Mucosa of gallbladder (tissue), 1 donor: ENCODE results near the gene CIITA. TPM values are rescaled to one million over a fixed set of nuclear protein-coding genes. Genes with fewer than 3 reads are reported as not detected.

Experiments
- DNase-seq: peaks from one replicate; pipeline ENCODE4 v3.0.0-alpha.2; 2020; ENCODE audit warnings: low spot score
- total RNA-seq: library from RNA; stranded (reverse); gene quantifications from one replicate; pipeline ENCODE4 v1.2.1, GENCODE V29; 2021
- donor health status: DM: no; HTN: no; CAD: no.

CIITA gene
- total RNA-seq, 1 donor from 2014 or later, result 26.9 TPM

DNA sequence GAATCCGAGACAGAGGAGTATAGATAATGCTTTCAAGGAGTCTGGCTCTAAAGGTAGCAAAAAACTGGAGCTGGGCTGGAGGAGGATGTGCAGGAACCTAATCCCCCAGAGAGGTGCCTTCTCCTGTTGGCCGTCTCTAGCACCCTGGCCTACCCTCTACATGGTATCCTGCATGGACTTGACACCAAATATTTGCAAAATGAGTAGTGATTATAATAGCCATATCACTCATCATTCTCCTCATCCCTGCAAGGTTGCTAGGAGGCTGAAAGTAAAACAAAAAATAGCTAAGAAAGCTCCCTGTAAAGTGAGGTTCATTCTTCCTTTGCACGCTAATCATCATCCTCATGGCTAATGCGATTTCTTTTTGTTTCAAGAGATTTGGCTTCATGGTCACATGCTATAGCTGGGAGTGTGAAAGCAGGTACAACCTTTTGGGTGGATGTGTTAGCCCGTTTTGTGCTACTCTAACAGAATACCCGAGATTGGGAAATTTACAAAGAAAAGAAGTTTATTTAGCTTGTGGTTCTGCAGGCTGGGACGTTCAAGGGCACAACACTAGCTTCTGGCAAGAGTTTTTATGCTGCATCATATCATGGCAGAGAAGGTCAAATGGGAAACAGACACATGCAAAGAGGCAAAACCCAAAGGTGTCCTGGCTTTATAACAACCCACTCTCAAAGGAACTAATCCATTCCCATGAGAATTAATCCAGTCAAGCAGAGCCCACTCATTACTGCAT is 27.1 kb upstream of the CIITA start:
- no peak for DNase-seq

DNA sequence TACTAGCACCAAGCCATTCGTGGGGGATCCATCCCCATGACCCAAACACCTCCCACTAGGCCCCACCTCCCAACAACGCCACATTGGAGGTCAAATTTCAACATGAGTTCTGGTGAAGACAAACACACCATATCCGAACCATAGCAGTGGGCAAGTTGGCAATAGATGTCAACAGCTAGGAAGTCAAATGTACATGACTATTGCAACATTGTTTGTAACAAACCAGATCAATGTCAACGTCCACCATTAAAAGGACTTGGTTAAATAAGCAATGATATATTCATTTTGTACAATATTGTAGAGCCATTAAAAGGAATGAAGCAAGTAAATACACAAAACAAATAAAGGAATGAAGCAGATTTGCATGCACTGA is 26.5 kb upstream of the CIITA start:
- DNase-seq, result no peak

DNA sequence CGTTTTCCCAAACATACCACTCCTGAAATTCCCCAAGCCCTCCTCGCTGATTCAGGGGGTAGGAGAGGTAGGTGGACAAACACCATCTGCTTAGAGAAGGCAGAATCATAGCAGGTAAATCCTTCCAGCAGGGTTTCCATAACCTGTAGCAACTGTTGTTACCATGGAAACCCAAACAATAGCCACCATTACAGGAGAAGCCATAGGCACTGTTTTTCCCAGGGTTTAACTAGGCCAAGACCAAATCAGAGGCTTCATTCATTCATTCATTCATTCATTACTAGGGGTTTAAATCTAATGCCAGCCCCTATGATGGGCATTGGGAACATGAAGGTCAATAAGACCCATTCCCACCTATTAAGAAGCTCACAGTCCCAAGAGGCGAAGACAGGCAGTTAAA is 25.5 kb upstream of the CIITA start:
- DNase-seq, result no peak

DNA sequence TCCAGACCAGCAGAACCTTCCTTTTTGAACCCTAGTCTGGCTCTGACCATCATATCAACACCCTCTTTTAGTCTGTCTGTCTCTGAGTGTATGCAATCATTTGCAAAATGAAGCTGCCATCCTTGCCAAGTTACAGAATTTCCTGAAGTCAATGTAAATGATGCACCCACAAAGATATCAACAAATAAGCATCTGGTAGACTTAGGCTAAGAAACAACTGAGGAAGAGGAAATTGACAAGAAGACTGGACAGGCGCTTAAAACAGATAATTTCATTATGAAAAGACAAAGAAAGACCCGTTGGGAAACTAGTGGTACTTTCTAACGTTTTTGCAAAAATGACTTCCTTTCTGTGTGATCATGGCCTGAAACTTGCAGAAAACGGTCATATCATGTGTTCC is 24.7 kb upstream of the CIITA start:
- no peak for DNase-seq

DNA sequence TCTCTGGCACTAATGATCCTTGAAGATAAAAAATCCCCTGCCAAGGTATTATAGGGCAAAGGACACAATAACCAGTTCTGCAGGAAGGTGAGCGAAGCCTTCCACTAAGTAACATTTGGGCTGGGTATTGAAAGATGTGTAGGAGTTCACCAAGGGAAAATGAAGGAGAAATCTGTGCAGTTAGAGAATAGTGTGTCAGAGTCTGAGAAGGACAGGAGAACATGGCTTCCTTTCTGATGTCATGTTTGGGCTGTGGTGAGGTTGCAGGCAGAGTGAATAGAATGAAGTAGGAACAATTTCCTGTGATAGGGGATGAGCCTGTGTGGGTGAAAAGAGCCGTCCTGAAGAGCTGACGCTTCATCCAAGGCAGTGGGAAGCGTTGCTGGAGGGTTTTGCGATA is 24.1 kb upstream of the CIITA start:
- no peak for DNase-seq

DNA sequence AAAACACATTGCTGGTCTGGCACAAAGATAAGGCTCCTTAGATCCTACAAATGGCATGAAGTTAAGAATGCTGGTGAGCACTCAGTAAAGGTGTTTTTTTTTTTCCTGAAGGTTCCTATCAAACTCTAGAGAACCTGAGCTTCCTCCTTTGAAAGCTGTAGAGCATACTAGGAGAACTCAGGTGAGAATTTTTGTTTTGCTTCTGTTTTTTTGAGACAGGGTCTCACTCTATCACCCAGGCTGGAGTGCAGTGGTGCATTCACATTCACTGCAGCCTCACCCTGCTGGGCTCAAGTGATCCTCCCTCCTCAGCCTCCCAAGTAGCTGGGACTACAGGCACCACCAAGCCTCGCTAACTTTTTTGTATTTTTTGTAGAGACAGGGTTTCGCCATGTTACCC is 21.0 kb upstream of the CIITA start:
- DNase-seq, result no peak

DNA sequence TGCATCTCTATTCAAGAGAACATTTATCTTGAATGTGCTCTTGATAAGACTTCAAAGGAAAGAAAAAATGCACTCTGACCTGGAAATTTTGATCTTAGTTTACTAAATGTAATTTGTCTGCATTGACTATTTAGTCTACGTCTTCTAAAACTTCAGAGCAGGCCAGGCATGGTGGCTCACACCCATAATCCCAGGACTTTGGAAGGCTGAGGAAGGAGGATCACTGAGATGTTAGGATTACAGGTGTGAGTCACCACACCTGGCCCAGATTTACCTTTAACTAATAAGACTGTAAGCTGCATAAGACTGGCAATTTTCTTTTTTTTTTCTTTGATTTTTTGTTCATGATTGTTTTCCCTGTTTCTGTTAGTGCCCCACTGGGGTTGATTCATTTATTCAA is 18.8 kb upstream of the CIITA start:
- DNase-seq, result no peak

DNA sequence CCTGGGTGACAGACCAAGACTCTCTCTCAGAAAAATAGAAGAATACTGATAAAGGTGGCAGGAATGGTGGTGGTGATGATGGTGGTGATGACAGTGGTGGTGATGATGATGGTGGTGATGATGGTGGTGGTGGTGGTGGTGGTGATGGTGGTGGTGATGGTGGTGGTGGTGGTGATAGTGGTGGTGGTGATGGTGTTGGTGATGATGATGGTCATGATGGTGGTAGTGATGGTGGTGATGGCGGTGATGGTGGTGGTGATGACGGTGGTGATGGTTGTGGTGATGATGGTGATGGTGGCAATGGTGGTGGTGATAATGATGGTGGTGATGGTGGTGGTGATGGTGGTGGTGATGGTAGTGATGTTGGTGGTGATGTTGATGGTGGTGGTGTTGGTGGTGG is 18.0 kb upstream of the CIITA start:
- no peak for DNase-seq

DNA sequence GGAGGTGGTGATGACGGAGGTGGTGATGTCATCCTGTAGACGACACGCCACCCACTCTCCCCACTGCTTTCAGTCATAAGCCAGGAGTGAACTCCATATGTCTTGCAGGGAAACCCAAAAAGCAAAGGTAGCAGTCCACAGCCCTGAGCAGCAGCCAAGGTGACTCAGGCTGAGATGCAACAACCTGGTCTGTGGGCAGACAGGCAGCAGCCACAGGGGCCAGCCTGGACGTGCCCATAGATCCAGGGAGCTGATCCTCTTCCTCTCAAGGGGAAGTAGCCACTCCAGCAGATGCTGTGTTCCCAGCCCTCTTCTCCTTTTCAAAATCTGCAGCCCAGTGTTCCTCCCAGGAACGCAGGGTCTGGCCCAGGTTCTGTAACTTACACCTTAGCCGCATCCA is 17.3 kb upstream of the CIITA start:
- no peak for DNase-seq

DNA sequence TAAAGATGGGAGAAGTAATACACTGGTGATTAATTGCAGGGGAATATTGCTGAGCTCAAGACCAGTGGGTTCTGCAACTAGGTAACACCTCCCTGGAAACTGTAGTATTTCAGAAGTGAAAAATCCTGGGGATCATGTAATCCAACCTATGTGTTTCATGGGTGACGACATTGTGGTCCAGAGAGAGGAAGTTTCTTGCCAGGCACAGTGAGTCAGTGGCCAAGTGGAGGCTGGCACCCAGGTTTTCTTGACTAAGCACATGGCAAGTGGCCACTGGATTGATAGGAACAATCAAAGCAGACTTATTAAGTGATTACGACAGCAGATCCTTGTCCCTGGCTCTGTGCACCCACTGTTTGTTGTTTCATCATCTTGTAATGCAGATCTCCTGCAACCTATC is 14.6 kb upstream of the CIITA start:
- peak; percentile 88 for DNase-seq

DNA sequence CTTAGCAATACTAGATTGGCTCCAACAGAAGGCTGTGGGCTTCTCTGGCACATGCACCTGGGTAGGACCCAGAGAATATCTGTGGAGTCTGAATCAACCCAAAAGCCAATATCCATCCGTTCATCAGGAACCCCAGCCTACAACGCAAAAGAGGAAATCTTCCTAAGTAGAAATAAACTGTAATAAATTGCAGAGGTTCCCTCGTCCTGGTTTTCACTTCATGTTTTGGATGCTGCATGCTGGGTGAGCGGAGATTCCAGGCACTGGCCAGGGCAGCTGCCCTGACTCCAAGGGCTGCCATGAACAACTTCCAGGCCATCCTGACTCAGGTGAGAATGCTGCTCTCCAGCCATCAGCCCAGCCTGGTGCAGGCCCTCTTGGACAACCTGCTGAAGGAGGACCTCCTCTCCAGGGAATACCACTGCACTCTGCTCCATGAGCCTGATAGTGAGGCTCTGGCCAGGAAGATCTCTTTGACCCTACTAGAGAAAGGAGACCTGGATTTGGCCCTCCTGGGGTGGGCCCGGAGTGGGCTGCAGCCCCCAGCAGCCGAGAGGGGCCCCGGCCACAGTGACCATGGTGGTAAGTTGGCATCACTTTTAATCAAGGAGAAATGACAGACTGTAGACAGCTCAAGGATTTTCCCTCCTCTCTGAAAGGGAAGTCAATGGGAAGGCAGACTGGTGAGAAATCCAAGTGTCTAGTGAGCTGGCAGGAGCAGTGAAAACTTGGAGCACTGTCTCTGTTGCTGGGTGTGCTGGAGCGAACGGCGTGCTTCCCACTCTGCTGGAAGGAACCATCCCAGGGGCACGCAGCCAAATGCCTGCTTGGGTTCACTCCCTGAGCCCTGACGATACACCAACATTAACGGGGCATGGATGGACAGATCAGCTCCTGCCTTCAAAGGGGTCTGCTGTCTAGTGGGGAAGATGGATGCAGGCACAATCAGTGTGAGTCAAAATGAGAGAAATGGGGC is 10.7 kb upstream of the CIITA start:
- no peak for DNase-seq

DNA sequence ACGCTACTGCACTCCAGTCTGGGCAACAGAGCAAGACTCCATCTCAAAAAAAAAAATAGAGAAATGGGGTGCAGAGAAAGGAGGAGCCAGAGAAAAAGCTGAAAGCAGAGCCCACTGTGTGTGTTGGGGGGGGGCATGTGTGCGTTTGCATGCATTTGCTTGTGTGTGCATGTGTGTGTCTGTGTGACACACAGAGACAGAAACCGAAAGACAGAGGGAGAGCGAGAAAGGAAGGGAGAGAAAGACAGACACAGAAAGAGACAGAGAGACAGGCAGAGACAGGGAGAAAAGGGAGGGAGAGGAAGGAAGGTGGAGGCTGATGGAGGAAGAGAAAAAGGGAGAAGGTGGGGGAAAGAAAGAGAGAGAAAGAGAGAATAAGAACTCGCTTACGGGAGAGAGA is 9.8 kb upstream of the CIITA start:
- DNase-seq, result no peak

DNA sequence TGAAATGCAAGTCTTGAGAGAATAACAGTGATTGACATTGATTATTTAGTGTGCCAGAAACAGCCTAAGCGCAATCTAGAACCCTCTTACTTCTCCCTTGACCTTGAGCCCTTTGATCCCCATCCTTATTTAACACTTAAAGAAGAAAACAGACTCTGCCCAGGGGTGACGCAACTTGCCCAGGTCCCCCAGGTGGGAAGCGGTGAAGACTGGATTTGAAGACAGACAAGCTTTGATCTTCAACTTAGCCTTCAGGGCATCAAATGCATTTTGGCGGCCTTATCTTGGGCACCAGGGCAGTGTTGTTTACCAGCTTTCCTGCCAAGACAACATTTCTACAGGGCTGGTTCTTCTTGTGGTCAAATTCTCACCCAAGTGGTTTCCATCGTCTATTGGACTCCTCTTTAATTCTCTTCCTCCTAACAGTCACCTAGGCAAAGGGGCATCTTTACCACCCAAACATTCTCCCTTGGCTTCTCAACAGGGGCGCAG is 8.9 kb upstream of the CIITA start:
- DNase-seq, result no peak

DNA sequence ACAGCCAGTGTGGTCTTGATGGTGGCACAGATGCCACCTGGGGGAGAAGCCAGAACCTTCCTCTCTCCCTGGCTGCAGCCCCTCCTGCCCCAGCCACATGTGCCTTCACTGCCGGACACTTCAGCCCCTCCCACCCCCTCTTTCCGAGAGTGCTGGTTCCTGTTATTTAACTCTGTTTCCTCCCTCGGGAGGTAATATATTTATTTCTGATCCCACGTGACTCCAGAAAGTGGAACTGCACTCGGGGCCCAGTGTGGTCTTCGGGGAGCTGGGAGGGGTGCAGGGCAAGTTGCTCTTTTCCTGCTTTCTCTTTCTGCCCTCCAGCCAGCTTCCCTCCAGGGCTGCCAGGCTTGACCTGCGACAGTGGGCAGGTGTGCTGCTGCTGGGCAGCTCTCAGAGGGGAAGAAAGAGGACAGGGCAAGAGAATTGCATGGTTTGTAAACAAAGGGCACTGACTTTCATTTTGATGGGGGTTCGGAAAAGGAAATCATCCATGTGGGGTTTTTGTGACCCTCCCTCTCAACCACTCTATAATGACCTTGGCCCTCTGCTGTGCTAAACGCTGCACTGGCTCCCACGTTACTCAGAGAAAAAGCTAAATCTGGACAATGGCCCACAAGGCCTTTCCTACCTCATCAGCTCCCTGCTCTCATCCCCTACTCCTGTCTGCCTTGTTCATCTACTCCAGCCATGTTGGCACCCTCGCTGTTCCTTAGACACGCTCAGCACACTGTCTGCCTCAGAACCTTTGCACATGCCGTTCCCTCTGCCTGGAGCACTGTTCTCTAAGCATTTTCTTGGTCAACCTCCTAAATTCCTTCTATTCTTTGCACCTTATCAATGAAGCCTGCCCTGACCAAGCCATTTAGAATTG is 8.2 kb upstream of the CIITA start:
- DNase-seq, result peak; percentile 39

DNA sequence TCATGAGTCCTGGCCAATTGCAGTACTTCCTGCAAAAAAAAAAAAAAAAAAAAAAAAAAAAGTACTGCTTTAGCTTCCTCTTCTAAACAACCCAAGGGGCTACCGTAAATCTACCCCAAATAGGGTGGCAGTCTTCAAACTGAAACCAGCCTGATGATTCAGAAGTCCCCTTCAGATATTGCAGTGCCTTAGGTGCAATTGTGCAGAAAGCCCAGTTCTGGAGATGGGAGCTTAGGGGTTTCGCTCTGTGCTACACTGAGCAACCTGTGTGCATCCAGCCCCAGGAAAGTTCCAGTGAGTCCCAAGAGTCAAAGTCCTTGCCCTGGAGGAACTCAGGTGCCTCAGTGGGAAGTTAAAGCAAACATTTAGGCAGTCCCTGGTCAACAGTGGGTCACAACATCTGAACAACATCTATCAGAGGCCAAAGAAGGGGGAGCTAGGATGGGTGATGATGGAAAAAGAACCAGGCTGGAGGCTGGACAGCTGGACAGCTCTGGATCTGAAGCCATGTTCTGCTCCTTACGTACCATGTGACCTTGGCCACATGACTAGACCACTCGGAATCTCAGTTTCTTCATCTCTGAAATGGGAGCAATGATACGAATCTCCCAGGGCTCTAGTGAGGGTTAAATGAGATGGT is 6.7 kb upstream of the CIITA start:
- DNase-seq, result no peak

DNA sequence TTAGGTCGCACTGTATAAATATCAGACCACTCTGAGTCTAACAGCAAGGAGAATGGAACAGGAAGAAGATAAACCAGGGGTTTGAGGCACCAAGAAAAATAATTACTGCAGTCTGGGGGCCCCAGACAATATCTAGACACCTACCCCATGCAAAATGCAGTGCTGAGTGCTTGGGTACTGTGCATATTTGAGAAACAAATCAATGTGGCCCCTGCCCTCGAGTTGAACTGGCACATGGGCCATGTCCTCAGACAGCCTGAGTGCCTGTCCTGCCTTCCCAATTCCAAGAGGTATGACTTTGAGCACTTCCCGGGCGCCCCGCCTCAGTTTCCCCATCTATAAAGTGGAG is 6.2 kb upstream of the CIITA start:
- DNase-seq, result no peak

DNA sequence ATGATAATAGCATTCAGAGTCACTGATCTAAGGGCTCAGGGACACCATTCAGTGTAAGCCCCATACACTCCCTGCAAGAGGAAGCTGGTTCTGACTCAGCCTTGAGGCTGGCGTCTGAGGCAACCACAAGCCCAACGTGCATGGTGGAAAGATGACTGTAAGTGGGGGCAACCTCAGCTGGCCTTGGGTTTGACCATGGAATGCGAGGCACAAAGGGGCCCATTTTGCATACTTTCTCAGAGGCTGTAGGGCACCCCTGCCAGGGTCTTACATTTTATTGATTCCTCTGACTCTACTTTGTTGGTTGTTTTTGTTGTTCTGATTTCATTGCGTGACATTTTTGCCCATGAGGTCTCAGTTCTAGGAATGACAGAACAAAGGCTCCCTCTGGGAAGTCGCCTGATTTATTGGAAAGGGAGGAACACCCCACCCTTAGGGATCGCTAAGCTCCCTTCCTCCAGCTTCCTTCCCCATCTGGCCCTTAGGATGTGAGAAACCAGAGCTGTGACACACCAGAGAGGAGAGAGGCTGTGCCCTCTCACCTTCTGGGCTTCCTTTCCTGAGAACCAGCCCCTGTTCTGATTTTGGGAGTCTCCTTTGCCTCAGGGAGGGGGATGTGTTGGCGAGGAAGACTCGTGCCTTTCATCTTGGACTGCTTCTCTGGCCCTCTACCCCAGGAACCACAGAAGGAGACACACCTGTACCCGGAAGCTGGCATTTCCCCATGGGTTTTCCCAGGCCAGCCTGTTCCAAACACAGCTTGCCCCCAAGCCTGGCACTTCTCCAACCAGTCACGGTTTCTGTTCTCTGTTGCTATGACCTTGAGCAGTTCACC is 5.6 kb upstream of the CIITA start:
- peak; percentile 90 for DNase-seq

DNA sequence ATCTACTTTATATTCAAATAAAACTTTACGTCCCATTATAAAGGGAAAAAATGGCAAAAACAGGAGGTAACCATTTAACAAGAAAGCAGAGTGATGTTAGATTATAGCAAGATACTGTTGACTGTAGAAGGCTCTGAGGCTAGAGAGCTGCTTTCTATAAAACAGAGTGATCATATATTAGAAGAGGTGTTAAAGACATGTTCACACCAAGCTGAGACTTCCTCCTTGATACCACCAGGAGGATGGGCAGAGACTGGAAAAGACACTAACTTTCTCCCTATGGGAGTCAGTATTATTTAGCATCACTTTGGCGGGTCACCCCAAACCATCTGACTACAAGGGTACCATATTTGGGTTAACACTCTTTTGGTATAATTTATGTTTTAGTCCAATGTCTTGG is 687 bp upstream of the CIITA start:
- DNase-seq, result no peak

DNA sequence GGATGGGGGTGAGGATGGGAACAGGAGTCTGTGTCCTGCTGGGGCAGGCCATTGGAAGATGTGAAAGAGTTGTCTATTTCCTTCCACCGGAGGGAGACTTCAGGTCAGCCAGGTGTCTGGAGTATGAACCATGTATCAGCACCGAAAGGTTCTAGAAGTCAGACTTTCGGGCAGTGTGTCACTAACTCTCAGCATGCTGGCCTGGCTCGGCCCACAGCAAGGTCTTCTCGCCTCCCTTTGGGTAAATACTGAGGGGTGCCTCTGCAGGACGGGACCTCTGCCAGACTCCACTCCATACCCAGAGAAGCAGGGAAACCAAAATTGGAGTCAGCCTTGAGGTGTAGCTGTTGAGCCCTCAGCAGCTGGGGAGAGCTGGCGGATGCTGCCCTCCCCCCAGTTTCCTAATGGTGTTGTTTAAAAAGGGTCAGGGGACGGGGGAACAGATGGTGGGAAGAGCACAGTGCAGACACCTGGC is 507 bp downstream of the CIITA start:
- no peak for DNase-seq

DNA sequence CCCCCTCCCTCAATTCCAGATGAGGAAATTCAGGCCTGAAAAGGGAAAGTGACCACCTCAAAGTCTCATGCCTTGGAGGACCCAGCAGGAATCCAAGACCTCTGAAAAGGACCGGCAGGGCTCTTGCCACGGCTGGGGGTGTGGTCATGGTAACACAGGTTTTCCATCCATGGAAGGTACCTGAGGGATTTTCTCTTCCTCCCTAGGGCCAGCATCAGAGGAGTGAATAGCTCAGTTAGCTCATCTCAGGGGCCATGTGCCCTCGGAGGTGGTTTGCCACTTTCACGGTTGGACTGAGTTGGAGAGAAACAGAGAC is 1.3 kb downstream of the CIITA start:
- no peak for DNase-seq
